C1 segment of cervical spinal cord (tissue), 14 donors: ENCODE results near the gene SART1.
"Not testable (repeated sequence)": the region's sequence is repeated elsewhere in the genome, so short reads cannot be mapped to it uniquely, and the experiment has no call there.

Experiments used
- DNase-seq, 14 donors: peaks; one replicate each; lab custom pipeline; 2025; lab: John Stamatoyannopoulos, UW

SART1 gene

DNA sequence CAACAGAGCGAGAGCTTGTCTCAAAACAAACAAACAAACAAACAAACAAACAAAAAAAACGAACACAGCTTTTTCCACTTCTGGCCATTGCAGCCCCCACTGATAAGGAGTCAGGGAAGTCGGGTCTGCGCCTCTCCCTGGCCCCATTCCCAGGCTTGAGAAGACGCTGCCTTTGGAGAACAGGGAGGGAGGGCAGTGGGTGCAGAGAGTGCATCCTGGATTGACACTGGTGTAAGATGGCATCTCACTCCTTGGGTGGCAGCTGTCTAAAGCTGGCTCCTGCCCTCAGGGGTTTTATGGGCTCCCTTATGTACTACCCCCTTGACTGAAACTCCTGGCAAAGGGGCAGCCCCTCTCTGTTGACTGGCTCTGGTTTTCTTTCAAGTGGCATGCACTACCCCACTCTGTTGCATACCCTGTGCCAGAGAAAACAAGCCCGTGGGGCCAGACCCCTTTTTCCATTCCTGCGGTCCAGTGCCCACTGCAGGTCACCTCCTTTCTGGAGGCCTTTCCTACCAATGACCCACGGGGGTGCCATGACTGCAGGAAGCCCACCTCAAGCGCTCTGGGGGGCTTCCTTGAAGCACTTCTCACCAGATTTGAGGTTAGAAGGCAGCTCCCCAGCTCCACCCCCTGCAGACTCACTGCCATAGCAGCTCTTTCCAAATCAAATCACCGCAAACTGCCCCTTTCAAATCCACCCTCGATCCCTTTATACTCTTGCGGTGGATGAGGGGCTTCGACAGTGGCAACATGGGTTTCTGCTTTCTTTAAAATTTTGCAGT is 29.6 kb upstream of the SART1 start:
- DNase-seq, result no peak

DNA sequence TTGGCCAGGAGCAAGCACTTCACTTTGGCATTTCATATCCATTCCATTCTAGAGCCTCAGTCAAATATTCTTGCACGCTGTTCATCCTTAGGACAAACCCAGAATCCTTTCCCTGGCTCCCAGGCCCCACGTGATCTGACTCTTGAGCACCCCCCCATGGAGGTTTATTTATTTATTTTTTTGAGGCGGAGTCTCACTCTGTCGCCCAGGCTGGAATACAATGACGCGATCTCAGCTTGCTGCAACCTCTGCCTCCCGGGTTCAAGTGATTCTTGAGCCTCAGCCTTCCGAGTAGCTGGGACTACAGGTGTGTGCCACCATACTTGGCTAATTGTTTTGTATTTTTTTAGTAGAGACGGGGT is 29.0 kb upstream of the SART1 start:
- no peak for DNase-seq

DNA sequence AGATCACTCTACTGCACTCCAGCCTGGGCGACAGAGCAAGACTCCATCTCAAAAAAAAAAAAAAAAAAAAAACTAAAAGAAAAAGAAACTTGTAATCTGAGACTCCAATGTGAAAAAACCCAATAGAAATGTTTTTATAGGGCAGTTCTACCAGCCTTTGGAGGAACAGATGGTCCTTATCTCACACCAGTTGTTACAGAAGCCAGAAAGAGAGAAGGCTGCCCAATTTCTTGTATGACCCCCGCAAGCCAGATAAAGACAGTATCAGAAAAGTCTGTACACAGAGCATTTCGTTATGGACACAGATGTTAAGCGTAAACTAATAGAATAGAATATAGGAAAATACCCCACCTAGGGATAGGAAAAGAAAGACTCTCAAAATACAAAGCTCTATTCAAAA is 27.5 kb upstream of the SART1 start:
- DNase-seq, result peak in 1 of 14 donors; percentile 14

- no peak for DNase-seq
Observed at GRCh38 chr11:65937766-65938165, 23.8 kb upstream of the SART1 start.

- no peak for DNase-seq
Observed at GRCh38 chr11:65941720-65942310, 19.7 kb upstream of the SART1 start.

DNA sequence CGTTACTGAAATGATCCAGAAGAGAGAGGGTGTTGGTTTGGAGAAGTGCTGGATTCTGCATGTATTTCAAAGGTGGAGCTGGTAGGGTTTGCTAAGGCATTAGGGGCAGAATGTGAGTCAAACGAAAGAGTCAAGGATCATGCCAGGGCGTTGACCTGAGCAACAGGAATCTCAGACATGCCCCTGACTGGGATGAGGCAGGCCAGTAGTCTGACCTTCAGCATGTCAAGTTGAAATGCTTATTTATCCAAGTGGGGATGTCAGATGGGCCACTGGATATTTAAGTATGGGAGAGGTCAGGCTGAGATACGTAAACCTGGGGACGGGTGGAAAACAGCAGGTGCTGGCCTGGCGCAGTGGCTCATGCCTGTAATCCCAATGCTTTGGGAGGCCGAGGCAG is 19.0 kb upstream of the SART1 start:
- no peak for DNase-seq

DNA sequence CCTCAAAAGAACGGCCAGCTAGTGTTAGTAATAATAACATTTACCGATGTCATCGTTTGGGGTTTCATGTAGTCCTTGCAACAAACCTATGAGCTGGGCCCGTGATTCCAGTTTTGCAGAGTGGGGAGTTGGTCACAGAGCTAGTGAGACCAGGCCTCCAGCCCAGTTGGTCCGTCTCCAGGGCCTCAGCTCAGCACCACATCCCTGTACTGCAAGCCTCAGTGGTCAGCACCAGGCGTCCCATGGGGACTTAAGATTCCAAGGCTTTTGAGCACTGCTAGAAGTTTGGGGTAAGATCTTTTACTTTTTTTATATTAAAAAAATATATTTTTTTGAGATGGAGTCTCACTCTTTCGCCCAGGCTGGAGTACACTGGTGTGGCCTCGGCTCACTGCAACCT is 17.3 kb upstream of the SART1 start:
- no peak for DNase-seq

DNA sequence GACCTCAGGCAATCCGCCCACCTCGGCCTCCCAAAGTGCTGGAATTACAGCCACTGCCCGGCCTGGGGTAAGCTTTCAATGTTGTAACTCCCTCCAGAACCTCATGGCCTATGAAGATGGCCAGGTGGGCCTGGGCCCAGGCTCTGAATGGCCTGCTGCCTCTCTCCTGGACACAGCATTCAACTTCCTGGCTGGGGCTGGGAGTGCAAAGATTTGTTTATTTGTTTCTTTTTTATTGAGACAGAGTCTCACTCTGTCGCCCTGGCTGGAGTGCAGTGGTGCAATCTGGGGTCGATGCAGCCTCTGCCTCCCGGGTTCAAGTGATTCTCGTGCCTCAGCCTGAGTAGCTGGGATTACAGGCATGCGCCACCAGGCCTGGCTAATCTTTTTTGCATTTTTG is 16.8 kb upstream of the SART1 start:
- DNase-seq, result no peak

DNA sequence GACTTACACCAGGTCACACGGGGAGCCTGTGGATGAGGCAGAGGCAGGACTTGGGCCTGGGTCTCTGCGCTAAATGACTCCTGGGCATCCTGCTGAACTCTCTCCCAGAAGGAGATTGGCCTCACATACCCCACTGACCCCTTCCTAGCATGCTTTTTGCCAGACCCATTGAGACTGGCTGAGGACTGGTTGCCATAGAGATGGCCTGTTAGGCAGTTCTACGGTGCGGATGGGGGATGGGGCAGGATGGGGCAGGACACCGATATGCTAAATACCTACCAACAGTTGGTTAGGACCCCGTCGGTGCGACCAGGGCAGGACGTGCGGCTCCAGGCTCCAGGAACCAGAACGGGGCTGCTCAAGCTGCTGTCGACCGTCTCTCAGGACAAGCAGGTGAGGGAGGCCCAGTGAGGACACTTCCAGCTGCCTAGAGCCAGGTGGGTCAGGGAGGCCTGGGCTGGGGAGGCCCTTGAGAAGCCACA is 16.1 kb upstream of the SART1 start, which contains the start of gene TSGA10IP:
Gene TSGA10IP, plus strand, starts transcription at position 51 of the 482 bp plus-strand sequence. Its CDS starts 196 bp downstream, at position 247.
- no peak for DNase-seq

DNA sequence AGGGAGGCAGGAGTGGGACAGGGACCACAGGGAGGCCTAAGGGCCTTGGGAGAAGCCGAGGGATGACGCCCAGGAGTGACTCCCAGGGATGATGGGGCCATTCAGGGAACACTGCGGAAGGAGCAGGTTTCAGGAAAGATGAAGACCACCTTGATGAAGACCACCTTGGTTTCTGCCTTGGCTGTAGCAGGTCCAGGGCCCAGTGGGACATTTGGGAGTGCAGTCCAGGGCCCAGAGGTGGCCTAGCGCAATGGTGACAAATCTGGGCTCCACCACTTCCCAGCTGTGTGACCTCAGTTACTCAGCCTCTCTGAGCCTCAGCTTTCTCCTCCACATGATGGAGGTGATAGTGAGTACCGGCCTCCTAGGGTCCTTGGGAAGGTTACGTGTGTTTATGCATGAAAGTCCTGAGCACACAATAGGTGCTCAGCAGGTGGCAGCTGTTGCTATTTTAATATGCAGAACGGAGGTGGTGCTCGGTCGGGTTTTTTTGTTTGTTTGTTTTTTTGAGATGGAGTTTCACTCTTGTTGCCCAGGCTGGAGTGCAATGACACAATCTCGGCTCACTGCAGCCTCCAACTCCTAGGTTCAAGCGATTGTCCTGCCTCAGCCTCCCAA is 15.5 kb upstream of the SART1 start:
- no peak for DNase-seq

DNA sequence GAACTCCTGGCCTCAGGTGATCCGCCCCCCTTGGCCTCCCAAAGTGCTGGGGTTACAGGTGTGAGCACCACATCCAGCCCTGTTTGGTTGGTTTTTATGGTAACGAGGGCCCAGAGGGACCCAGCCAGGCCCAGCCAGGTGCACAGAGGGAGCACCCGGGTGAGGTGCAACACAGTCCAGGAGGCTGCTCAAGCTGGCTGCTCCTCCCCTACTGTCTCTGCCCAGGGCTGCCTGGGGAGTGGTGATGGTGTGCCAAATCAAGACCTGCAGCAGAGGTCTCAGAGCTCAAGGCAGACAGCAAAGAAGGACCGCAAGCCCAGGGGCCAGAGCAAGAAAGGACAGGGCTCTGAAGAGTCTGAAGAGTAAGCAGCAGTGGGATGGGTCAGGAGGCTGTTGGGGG is 14.9 kb upstream of the SART1 start:
- DNase-seq, result no peak

DNA sequence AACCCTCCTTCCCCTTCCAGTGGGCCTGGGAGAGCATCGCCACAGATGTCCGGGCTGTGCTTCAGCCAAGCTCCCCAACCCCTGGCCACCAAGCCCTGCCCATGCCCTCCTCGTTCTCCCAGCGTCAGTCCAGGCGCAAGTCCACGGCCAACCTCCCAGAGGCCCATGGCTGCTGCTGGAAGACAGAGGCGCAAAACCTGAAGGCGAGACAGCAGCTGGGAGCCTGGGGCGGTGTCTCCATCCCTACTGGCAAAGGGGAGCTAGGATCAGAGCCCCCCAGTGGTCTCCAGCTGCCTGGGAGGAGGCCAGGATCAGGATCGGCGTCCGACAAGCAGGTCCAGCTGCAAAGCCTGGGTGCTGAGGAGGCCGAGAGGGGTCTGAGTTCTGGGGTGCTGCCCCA is 14.4 kb upstream of the SART1 start:
- no peak for DNase-seq

- DNase-seq, result no peak
Observed at GRCh38 chr11:65947603-65948125, 13.9 kb upstream of the SART1 start.

- DNase-seq, result not testable (repeated sequence)
Observed at GRCh38 chr11:65950711-65951110, 10.8 kb upstream of the SART1 start.

DNA sequence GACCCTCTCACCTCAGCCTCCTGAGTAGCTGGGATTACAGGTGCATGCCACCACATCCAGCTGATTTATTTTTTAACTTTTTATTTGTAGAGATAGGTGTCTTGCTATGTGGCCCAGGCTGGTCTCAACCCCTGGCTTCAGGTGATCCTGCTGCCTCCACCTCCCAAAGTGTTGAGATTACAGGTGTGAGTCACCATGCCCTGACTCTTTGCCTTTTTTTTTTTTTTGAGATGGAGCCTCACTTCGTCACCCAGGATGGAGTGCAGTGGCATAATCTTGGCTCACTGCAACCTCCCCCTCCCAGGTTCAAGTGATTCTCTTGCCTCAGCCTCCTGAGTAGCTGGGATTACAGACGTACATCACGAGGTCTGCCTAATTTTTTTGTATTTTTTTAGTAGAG is 9.9 kb upstream of the SART1 start:
- not testable (repeated sequence) for DNase-seq

DNA sequence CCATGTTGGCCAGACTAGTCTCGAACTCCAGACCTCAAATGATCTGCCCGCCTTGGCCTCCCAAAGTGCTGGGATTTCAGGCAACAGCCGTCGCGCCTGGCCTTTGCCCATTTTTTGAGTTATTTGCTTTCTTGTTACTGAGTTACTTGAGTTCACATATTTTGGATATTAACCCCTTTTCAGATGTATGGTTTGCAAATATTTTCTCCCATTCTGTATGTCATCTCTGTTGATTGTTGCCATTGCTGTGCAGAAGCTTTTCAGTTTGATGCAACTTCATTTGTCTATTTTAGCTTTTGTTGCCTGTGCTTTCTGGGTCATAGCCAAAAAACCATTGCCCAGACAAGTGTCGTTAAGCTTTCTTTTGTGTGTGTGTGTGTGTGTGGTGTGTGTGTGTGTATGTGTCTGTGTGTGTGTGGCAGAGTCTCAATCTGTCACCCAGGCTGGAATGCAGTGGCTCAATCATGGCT is 9.4 kb upstream of the SART1 start:
- no peak for DNase-seq

DNA sequence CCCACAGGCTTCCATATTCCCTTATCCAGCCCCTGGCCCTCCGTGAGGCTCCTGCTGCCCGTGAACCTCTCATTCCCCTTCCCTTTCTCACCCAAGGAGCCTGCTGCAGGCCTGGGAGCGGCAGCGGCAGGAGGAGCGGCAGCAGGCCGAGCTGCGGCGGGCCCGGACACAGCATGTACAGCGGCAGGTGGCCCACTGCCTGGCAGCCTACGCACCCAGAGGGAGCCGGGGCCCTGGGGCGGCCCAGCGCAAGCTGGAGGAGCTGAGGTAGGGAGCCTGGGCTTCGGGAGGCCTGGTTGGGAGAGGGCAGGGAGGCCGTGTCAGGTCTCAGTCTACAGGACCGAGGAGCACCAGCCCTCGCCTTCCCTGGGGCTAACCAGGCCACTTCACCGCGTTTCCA is 8.1 kb upstream of the SART1 start:
- DNase-seq, result no peak

DNA sequence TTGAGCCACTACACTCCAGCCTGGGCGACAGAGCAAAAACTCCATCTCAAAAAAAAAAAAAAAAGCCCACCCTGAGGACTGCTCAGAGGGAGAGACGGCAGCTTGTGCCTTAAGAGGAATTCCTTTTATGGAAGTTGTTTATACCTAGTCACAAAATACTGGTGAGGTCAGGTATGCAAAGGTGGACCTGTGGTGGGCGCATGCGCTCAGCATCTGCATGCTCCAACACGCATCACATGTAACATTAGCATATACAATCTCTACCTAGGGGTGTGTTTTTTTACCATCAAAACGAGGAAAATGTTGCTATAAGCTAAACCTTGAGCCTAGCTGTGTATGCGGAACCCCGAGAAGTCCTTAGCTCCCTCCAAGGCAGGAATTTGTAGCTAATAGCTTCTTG is 6.8 kb upstream of the SART1 start:
- DNase-seq, result no peak

GRCh38 chr11:65958291-65958690 is 3.2 kb upstream of the SART1 start:
- DNase-seq, result no peak

GRCh38 chr11:65958774-65959420 is 2.6 kb upstream of the SART1 start:
- DNase-seq, result no peak

DNA sequence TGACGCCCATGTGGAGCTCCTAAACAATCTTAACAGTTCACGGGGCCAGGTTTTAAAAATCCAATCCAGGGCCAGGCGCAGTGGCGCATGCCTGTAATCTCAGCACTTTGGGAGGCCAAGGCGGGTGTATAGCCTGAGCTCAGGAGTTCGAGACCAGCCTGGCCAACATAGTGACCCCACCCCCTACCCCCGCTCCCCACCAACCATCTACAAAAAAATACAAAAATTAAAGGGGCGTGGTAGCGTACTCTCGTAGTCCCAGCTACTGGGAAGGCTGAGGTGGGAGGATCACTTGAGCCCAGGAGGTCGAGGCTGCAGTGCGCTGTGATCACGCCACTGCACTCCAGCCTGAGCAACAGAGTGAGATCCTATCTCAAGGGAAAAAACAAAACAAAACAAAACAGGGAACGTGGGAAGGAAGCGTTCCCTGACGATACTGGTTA is 689 bp upstream of the SART1 start:
- no peak for DNase-seq

GRCh38 chr11:65962141-65962564 is 619 bp downstream of the SART1 start:
- no peak for DNase-seq
